ENCODE measurements around the gene CHL1.

CHL1 gene

DNA sequence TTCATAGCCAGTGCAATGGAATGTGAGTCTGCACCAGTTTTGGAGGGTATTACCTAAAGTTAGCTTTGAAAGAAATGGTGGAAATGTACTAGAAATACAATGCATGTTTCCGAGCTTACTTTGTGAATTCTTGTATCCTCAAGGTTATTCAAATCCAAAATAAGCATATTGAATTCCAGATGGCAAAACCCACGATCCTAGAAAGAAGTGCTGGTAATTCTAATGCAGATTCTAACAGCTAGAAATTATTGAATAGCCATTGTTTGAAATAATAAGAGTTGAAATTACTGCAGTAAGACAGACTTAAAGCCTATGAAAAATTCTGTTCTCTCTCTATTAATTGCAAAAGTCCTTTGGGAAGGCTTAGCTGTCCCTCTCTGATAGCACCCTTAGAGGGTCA is 258.4 kb downstream of the CHL1 start:
- Histone ChIP-seq H3K27me3 (replicated peaks; ENCODE audit: insufficient read depth, low read length) (no peaks in the 10 kb centered on the region), H3K36me3 (replicated peaks; ENCODE audit: insufficient read depth, low read length) (no peaks in the 10 kb centered on the region), H3K4me1 (ENCODE audit: low read length) (no peaks in the 10 kb centered on the region), H3K4me2 (ENCODE audit: low read depth, low read length) (no peak overlapping the region), H3K9ac (ENCODE audit: low read length) (no peak overlapping the region), H3K9me3 (replicated peaks; ENCODE audit: insufficient read depth, low read length) (no peaks in the 10 kb centered on the region), H3F3A (ENCODE audit: insufficient read depth, low read length) (no peaks in the 10 kb centered on the region), H4K20me1 (ENCODE audit: insufficient read depth, low read length) (no peaks in the 10 kb centered on the region), H3K79me2 (ENCODE audit: low read length) (no peaks in the 10 kb centered on the region), H3K9me2 (replicated peaks; ENCODE audit: insufficient read depth, low read length) (no peaks in the 10 kb centered on the region), H3K27ac (ENCODE audit: low read length) (no peak overlapping the region), H3K4me3 (ENCODE audit: low read length) (no peak overlapping the region), H2AFZ (ENCODE audit: low read length) (no peak overlapping the region)
- TF ChIP-seq EZH2phosphoT487 (IDR thresholded peaks at IDR 0.05; ENCODE audit: low read length) (no peak), CTCF (IDR thresholded peaks at IDR 0.05; ENCODE audit: low read length) (no peak), EZH2 (optimal IDR thresholded peaks at IDR 0.05; ENCODE audit: low read depth, low read length) (no peak)
- no peak for DNase-seq

DNA sequence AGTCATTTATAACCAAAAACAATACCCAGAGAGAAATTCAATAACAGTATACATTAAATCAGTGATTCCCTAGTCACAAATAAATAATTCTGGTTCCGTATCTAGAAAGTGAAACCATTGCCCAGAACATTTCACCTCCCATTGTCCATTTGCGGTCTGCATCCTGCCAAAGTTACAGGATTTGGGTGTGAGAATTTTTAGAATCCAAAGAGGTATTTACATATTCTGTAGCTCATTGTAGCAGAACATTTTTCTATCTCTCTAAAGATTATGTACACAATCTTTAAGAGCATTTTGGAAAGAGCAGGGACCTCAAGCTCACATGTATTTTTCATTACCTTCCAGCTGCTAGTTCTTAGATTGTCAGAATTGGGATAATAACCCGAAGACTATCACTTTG is 261.6 kb downstream of the CHL1 start:
- H3K4me1 ChIP-seq (ENCODE audit: low read length), result no peaks in the 10 kb centered on the region
- no peak overlapping the region for H2AFZ ChIP-seq (ENCODE audit: low read length)
- no peaks in the 10 kb centered on the region for H3F3A ChIP-seq (ENCODE audit: insufficient read depth, low read length)
- H4K20me1 ChIP-seq (ENCODE audit: insufficient read depth, low read length), result no peaks in the 10 kb centered on the region
- no peaks in the 10 kb centered on the region for H3K9me2 ChIP-seq (replicated peaks; ENCODE audit: insufficient read depth, low read length)
- H3K27me3 ChIP-seq (replicated peaks; ENCODE audit: insufficient read depth, low read length), result no peaks in the 10 kb centered on the region
- no peak overlapping the region for H3K4me3 ChIP-seq (ENCODE audit: low read length)
- no peak for DNase-seq
- no peaks in the 10 kb centered on the region for H3K36me3 ChIP-seq (replicated peaks; ENCODE audit: insufficient read depth, low read length)
- H3K27ac ChIP-seq (ENCODE audit: low read length), result no peak overlapping the region
- no peaks in the 10 kb centered on the region for H3K79me2 ChIP-seq (ENCODE audit: low read length)
- no peak overlapping the region for H3K9ac ChIP-seq (ENCODE audit: low read length)
- TF ChIP-seq EZH2phosphoT487 (IDR thresholded peaks at IDR 0.05; ENCODE audit: low read length), result no peak
- TF ChIP-seq CTCF (IDR thresholded peaks at IDR 0.05; ENCODE audit: low read length), result no peak
- no peak for TF ChIP-seq EZH2 (optimal IDR thresholded peaks at IDR 0.05; ENCODE audit: low read depth, low read length)
- no peak overlapping the region for H3K4me2 ChIP-seq (ENCODE audit: low read depth, low read length)
- H3K9me3 ChIP-seq (replicated peaks; ENCODE audit: insufficient read depth, low read length), result no peaks in the 10 kb centered on the region

- Histone ChIP-seq H3K9me3 (replicated peaks; ENCODE audit: insufficient read depth, low read length) (no peaks in the 10 kb centered on the region), H3K4me2 (ENCODE audit: low read depth, low read length) (no peak overlapping the region), H2AFZ (ENCODE audit: low read length) (no peak overlapping the region), H4K20me1 (ENCODE audit: insufficient read depth, low read length) (no peaks in the 10 kb centered on the region), H3K36me3 (replicated peaks; ENCODE audit: insufficient read depth, low read length) (no peaks in the 10 kb centered on the region), H3K27ac (ENCODE audit: low read length) (no peak overlapping the region), H3F3A (ENCODE audit: insufficient read depth, low read length) (no peaks in the 10 kb centered on the region), H3K27me3 (replicated peaks; ENCODE audit: insufficient read depth, low read length) (no peaks in the 10 kb centered on the region), H3K4me1 (ENCODE audit: low read length) (no peaks in the 10 kb centered on the region), H3K4me3 (ENCODE audit: low read length) (no peak overlapping the region), H3K9me2 (replicated peaks; ENCODE audit: insufficient read depth, low read length) (no peaks in the 10 kb centered on the region), H3K9ac (ENCODE audit: low read length) (no peak overlapping the region), H3K79me2 (ENCODE audit: low read length) (no peaks in the 10 kb centered on the region)
- no peak for DNase-seq
- TF ChIP-seq EZH2 (optimal IDR thresholded peaks at IDR 0.05; ENCODE audit: low read depth, low read length) (no peak), EZH2phosphoT487 (IDR thresholded peaks at IDR 0.05; ENCODE audit: low read length) (no peak), CTCF (IDR thresholded peaks at IDR 0.05; ENCODE audit: low read length) (no peak)
Measured at GRCh38 chr3:458653-459310, 262.2 kb downstream of the CHL1 start.

Data from MM.1S (cell line).